Stimulated activated CD4-positive, alpha-beta T cell treated with anti-CD3 and anti-CD28 coated beads, Interleukin-12 subunit alpha, Interleukin-12 subunit beta, amount 100 ng/mL, for 24 hours (primary cell): ENCODE results near the gene MSX1.

Source experiments
- DNase-seq, 2 experiments: peaks; one replicate each; pipeline ENCODE4 v3.0.0-alpha.2; 2020; ENCODE audit warnings: low read depth in 2 of 2

MSX1 gene

DNA sequence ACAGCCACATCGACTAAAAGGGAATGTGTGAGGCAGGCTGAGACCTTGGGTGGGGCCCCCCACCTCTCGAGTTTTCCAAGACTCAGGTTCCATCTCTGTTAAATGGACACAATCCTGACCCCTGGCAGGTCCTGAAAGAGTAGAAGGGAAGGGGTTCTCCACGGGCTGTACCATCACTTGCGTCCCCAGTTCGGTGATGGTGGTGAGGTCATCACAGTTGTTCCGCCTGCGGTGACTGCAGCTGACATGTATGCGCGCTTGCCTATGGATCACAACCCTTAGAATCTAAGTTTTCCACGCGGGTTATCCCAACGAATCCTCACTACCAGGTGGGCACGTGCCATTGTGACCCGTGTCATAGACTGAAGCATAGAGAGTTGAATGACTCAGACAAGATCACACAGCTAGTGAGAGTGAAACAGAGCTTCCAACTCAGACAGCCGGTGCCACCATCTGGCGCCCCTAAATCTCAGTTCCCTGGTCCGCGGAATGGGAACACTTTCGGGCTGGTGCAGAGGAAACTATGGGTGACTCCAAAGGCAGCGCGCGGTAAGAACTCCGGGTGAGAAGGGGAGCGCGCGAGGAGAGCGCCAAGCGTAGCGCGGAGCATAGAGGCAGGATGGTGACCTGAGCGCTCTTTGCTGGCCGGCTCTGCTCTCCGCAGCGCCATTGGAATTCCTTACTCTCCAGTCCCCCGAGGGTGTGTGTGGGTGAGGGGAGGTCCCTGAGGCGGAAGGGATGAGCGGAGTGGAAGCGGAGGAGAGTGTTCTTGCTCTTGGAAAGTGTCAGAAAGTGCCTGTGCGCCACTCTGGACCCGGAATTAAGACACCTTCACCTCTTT, 10.5 kb downstream of the MSX1 start:
- no peak for DNase-seq

DNA sequence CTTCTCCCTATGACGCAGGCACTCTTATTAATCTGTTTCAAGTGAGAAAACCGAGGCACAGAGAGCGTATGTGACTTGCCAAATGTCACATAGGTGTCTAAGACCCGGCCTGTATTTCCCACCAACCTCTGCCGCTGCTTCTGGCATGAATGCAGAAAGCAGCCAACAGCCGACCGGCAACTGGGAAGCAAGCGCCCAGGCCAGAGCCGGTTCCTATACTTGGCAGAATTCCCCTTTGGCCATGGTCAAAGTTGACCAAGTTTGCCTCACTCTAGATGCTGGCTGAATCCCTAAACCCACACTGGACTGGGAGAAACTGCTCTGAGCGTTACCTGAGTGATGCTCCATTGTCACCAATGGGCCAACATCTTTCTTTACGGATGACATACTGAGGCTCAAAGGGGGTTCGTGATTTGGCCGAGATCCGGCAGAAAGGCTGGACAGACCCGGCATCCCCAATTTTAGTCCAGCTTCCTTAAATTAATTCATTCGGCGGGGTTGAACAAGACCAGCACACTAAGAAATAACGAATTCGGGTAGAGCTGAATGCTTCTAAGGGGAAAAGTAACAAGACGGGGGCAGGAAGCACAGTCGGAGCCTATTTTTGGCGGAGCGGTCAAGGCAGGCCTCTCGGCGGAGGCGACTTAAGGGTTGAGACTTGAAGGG, 11.2 kb downstream of the MSX1 start:
- DNase-seq = no peak

DNA sequence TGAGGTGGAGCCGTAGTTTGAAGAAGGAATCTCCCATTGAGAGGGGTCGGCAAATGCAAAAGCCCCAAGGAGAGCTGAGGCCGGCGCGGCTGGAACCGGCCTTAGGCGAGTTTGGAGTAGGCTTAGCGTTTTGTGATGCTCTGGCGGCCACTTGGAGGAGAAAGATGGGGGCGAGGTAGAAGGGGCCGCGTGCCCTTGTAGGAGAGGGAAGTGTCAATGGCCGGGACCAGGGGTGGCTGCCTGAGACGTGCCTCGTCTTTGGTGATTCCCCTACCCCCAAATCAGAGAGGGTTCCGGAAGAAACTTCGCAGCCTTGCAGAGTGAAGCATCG, 11.7 kb downstream of the MSX1 start:
- no peak for DNase-seq

DNA sequence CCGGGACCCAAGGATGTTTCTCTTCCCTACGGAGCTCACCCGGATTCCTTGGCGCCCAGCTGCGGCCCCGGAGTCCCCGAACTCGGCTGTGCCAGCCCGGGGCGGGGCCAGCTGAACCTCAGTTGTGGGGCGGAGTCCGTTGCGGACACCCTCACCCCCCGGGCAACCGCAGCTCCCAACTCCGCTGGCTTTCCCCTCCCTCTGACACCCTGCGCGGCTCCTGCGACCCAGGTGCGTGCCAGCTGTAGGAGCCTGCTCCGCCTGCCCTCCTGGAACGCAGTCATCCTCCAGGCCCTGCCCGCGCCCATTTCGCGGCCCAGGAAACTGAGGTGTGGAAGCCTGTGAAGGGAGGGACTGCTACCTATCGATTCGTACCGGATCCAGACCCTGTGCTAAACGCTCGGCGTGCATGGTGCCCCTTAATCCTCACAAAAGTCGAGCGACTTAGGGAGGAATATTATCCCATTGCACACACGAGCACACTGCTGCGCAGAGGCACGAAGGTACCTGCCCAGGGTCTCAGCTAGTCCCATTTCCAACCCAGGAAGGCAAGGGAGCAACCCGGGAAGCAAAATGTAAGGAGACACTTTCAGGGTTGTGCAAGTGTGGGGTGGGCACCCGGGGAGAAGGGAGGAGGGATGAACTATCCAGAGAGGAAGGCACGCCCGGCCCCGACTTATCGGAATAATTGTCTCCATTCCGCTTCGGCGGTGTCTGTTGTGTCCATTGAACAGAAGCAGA, 12.3 kb downstream of the MSX1 start:
- no peak for DNase-seq

DNA sequence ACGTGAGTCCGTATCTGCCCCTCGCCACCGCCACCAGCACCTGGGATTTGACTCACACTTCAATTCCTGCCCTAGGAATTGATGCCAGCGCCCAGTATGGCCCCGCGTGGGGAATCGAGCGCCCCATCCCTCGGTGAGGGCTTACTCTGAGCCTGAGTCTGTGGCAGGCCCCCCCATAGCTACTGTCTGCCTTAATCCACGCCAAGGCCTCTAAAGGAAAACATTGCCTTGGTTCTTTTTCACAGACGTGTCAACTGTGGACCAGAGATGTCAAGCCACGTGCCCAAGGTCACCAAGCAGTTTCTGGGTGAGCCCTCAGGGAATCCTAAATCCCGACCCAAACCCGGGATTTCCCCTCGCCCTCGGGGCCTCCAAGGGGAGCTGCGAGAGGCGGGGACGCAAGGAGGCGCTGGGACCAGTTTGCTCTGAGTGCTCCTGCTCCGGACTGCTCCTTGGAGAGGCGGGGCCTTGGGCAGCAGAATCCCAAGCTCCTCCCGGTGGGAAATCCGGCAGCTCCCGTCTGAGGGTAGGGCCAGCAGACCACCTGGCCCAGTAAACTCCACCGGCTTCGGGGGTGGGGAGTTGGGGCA, 12.9 kb downstream of the MSX1 start:
- no peak for DNase-seq

DNA sequence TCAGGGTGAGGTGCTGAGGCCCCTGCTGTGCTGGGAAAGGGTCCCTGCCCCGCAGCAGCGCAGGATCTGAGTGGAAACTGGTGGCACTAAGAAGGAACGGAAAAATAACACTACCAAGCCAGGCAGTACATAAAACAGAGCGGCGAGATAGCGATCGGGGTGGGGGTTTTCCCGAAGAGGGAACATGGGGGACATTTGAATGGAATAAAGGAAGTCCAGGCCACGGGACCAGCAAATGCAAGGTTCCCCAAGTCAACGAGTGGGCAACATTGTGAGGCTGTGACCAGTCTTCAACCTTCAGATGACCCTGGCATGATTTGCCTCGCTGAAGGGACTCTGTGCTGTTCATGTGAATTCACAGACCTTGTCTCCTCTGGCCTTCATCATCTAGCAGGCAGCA, 13.7 kb downstream of the MSX1 start:
- DNase-seq = no peak

DNA sequence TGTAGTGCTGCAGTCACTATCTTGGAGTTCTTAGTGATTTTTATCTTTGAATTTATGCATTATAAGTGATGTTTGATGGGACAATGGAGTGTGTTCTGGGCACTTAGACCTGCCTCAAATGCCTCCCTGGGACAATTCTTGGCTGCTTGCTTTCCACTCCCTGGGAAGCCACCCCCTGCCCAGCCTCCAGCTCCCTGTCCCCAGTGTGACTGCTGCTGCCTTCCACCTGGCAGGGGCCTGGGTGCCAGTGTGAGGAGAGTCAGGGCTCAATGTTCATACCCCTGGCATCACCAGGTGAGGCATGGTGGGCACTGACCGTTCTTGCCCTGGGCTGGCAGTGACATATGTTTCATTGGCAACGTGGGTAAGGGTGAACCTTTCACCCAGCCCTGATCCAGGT, 14.8 kb downstream of the MSX1 start:
- DNase-seq = no peak

DNA sequence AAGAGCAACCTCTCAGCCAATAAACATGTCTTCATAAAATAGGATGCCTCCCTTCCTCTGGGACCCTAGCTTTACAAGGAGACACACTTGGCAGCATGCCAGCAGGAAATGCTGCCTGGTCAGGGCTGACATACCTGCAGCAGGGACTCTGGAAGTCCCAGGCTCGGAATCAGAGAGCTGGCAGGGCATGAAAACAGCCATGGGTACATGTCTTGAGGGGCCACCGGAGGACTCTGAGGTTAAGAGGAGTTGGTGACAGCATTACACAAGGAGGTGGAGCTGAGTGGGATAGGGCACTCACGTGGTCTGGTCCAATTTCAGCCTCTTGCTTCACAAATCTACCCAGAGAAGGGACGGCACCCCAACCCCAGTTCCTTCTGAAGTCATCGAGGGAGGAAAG, 15.7 kb downstream of the MSX1 start:
- DNase-seq = no peak

DNA sequence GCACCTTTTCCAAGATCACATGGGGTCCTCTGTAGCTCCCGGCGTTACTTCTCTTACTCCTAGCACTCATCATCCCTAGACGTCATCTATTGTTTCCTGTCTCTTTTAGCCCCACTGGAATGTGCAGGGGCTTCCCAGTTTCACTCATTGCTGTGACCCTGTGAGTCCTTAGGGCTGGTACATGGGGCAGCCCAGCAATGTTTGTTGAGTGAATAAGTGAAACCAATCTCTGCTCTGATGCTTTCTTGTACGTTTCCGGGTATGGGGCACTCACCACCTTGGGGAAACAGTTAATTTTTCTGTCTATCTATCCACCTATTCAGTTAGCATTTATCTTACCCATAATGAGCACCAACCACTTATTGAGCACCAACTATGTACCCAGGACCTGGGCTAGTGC, 16.1 kb downstream of the MSX1 start:
- no peak for DNase-seq

DNA sequence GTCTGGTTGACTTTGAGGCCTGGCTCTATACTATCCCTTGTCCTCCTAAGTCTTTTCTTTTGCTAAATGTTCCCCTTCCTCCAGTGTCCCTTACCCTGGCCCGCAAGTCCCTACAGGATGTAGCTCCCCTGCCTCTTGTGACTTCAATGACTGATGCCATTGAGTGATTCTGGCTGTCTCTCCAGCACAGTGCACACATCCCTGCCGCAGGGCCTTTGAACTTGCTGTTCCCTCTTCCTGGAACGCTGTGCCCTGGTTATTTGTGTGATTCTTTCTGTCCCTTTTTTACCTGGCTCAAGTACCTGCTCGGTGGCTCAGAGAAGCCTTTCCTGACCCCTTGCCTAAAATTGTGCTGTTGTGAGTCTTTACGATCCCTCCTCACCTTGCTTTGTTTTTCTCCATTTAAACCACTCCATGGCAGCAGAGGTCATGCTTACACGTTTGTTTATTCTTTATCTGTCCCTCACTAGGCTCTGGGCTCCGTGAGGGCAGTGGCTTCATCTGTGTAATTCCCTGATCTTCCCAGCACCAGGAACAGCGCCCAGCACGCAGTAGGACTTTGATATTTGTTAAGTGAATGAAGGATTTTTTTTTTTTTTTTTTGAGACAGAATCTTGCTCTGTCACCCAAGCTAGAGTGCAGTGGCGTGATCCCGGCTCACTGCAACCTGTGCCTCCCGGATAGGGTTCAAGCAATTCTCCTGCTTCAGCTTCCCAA, 17.6 kb downstream of the MSX1 start:
- DNase-seq = no peak

DNA sequence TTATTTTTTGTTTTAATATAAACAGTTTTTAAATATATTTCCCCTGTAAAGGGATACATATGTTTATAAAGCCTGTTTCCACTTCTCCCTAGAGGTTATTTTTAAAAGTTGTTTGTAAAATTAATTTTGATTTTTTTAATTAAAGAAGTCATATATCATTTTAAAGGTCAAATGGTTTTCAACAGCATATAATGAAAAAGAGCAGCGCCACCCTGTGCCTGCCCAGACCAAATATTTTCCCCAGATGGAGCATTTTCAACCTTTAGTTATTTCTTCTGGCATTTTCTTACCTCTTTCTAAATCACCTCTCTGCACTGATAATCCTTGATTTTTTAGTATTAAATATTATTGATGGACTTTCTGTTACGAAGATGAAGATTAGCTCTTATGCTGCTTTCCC, 21.0 kb downstream of the MSX1 start:
- no peak for DNase-seq

DNA sequence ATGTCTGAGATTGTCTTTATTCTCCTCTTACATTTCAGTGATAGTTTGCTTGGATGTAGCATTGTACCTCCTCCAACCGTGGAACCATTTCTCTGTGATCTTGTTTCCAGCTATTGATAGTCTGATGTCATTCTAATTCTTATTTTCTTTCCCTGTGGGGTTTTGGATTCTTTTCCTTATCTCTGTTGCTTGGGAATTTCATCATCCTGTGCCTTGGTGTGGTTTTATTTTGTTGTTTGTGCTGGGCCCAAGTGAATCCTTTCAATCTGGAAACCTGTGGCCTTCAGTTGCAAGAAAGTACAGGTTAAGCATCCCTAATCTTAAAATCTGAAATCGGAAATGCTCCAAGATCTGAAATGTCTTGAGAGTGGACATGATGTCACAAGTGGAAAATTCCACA, 22.0 kb downstream of the MSX1 start:
- DNase-seq = no peak

DNA sequence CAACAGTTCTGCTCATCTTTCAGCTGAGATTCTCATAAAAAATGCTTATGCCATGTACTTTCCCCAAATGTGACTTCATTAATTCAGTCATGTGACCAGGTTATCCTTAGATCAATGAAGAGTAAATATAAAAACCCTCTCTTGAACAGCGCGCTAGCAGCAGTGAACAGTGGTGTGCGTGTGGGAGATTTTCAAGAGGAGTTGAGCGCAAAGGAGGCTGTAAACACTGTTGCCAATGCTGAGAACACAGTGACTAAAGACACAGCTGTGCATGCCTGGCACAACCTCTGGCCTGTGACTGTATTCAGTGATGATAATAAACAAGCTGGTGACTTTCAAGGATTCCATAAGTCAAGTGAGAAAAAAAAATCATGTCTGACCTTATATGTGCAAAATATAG, 25.1 kb downstream of the MSX1 start:
- DNase-seq = no peak

DNA sequence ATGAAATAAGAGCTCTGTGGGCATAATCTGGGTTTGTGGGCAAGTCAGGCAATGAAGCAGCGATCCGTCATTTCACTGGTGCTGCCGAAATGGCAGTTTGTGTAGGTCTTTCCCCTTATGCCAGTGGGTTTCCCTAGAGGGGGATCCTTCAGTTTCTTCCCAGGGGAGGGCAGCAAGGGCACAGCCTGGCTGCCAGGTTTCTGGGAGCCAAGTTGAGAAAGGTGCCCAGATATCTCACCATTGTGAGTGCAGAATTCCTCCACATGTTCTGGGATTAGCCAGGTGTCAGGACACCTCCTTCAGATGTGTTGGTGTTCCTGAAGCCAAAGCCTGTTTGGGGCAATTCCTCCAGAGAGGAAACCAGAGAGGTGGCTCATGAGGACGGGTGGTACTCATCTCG, 28.0 kb downstream of the MSX1 start:
- no peak for DNase-seq

DNA sequence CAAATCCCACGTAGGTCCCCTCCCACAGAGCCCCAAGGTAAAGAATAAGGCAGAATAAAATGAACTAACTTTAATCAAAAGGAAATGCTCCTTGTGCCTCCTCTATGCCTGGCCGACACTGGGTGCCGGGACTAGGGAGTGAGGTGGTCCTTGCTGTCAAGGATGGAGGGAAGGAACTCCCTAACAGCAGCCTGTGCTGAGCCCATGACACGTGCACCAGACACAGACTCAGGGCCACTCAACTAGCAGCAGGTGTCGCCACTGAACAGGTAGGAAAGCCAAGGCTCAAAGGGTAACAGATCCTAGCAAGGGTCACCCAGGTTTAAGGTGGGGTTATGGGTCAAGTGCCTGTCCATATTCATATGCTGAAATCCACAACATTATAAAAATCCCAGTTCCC, 29.2 kb downstream of the MSX1 start:
- DNase-seq = no peak

DNA sequence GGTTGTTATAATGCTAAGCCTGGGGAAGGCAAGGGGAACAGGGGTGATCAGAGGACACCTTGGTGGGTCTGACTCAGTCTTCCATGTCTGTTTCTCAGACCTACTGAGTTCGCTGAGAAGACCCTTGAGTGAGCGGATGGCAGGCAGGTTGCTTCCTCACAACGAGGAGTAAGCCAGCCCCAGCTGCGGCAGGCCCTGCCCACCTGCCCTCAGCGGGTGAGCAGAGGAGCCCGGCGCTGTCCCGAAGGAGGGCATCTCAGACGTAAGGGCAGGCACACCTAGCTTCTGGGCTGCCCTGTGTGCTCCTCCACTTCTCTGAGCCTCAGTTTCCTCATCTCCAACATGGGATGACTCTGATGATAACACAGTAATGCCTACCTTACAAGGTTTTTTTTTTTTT, 30.3 kb downstream of the MSX1 start:
- DNase-seq = no peak

DNA sequence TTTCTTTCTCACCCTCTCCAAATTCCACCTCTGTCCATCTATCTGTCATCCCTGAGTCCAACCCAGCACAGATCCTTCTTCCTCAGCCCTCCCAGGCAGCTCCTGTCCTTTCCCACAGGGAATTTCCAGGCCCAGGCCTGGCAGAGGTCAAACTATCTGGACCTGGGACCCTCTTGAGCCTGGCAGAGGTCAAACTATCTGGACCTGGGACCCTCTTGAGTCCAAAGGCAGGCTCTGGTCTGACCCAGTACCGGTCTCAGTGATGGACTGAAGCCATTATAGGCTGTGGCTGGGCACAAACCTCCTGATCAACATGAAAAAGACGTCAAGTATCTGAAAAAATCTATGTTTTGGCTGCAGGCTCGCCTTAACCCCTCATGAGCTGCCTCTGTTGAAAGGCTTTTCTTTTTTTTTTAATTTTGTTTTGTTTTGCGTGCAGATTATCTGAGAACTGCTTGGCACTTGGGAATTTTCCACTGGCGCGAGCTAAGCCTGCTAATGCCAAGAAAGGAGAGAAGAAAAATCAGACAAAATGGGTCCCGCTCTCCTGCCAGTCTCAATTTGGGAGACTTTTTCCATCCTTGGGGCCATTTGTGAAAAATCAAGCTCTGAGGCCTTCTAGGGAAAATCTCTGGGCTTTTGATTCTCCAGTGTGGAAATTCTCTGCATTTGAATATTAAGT, 31.2 kb downstream of the MSX1 start:
- DNase-seq = no peak

DNA sequence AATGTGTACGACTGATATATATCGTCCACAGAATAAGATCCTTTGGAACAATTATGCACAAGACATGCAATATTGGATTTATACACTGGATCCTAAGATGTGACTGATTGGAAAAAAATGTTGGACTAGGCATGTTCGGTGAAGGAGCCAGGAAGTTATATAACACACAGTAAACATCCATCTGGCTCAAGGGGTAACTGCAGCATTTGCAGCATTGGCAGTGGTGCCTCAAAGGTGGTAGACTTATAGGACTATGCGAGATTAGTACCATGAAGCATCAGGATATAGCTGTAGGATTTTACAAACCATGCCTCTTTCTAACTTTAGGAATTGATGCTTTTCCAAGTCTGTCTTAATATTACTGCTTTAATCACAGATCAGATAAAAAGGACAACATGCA, 34.3 kb downstream of the MSX1 start:
- no peak for DNase-seq

DNA sequence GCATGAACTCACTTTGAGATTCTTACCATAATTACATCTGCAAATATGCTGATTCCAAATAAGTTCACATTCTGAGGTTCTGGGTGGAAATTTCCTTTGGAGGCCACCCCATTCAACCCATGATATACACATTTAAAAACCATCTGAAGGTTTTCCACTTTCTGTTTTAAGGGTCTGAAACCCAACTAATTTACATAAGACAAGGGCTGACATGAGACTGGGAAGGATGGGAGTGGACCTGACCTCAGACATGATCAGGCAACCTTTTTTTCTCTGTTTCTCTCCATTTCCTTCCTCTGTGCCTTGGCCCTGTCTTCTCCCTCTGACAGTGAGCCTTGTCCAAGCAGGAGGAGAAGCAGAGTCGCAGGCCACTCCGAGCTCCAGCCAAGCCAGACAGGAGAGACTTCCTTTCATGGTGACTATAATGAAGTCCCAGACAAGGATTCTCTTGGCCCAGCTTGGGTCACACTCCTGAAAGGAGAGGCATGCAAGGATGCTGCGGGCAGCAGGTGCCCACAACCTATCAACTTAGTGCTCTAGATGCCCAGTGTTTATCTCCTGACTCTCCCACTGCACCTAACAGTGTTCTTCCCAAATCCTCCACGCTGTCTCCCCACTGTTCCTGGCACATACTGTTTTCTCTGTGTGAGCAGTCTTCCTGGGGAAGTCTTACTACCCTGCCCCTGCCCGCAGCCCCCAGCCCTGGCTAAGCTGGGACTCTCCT, 39.9 kb downstream of the MSX1 start:
- no peak for DNase-seq

DNA sequence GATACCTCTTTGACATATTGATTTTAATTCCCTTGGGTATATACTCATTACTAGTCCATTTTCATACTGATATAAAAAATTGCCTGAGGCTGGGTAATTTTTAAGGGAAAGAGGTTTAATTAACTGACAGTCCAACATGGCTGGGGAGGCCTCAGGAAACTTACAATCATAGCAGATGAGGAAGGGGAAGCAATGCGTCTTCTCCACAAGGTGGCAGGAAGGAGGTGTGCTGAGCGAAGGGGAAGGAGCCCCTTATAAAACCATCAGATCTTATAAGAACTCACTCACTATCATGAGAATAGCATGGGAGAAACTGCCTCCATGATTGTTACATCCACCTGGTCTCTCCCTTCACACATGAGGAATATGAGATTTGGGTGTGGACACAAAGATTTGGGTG, 42.4 kb downstream of the MSX1 start:
- no peak for DNase-seq

DNA sequence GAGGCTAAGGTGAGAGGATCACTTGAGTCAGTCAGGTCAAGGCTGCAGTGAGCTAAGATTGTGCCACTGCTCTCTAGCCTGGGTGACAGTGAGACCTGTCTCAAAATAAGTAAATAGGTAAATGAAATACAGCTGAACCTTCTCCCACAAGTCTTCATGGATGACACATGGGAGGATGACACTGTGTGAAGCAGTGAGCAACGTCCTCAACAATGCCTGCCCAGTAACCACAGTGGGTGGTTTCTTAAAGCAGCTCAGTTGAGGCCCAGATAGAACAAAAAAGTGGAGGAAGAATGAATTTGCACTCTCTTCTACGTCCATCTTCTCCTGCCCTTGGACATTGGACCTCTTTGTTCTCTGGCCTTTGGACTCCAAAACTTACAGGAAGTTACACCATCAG, 52.7 kb downstream of the MSX1 start:
- no peak for DNase-seq
